Sigmoid colon (tissue), 4 donors: ENCODE measurements around the gene LRP1B.
"Not testable (repeated sequence)": the region's sequence is repeated elsewhere in the genome, so short reads cannot be mapped to it uniquely, and the experiment has no call there.

Experiments used
- CTCF ChIP-seq, 4 experiments: fragments of 450-650 bp in 3 of 4; fragments of 200-600 bp in 1 of 4; IDR thresholded peaks; one replicate each; pipeline ENCODE4 v1.5.1; 2016 to 2019; ENCODE audit warnings: antibody characterized with exemption in 4 of 4, mild to moderate bottlenecking in 3 of 4, moderate library complexity in 2 of 4
- EP300 ChIP-seq, 4 donors: sonication (generic); formaldehyde crosslinking; IDR thresholded peaks; one replicate each; pipeline ENCODE4 v1.6.1; 2017; ENCODE audit warnings: antibody characterized with exemption in 4 of 4
- POLR2AphosphoS5 ChIP-seq, 4 donors: sonication (generic); formaldehyde crosslinking; IDR thresholded peaks; one replicate each; pipeline ENCODE4 v1.6.1; 2017; ENCODE audit warnings: antibody characterized with exemption in 4 of 4

GRCh38 chr2:142087585-142087984 is 43.2 kb downstream of the LRP1B start:
- TF ChIP-seq POLR2AphosphoS5, CTCF, EP300 (IDR thresholded peaks at IDR 0.05): not testable (repeated sequence)
